ENCODE data around the gene AAK1. TPM values are rescaled to one million over a fixed set of nuclear protein-coding genes. Genes with fewer than 3 reads are reported as not detected.

AAK1 gene
- total RNA-seq, 1 donor from 2014 or later: 18.5 TPM

DNA sequence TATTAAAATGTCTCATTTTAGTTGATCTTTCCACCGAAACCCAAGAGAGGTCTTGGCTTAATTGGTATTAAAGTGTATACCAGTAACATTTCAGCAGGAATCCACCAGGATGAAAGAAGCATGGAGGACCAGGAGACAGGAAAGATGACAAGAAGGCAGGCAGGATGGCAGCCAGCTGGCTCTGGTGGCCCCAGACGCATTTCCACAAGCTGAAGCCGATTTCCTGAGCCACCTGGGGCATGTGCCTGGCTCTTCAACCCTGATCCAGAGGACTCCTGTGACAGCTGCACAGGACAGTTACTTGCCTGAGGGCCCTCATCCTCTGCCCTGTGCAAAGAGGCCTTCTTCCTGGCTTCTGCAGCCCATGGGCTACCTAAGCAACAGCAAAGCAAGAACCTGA, 149.4 kb downstream of the AAK1 start:
- no peak for DNase-seq (ENCODE audit: low read depth in 2 of 2)

- DNase-seq (ENCODE audit: low read depth in 2 of 2): peak in 1 of 2 donors; percentile 17
Measured at GRCh38 chr2:69493268-69493667, 150.3 kb downstream of the AAK1 start.

GRCh38 chr2:69491864-69492263, 151.7 kb downstream of the AAK1 start:
- DNase-seq (ENCODE audit: low read depth in 2 of 2): no peak

GRCh38 chr2:69490486-69490885, 153.1 kb downstream of the AAK1 start:
- peak in 1 of 2 donors; percentile 18 for DNase-seq (ENCODE audit: low read depth in 2 of 2)

GRCh38 chr2:69489793-69490192, 153.7 kb downstream of the AAK1 start:
- no peak for DNase-seq (ENCODE audit: low read depth in 2 of 2)

- no peak for DNase-seq (ENCODE audit: low read depth in 2 of 2)
Measured at GRCh38 chr2:69483696-69484095, 159.8 kb downstream of the AAK1 start.

DNA sequence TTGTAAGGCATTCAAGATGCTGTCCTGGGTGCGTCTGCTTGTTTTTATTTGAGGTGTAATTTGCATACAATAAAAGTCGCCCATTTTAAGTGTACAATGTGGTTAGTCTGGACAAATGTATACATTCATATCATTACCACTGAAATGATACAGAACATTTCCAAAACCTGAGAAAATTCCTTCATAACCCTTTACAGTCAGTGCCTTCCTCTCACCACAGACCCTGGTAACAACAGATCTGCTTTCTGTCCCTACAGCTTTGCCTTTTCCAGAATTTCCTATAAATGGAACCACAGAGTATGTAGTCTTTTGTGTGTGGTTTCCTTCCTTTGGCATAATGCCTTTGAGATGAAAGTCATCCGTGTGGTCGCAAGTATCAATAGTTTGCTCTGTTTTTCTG, 160.5 kb downstream of the AAK1 start:
- peak; percentile 59 to 74 for DNase-seq (ENCODE audit: low read depth in 2 of 2)

DNA sequence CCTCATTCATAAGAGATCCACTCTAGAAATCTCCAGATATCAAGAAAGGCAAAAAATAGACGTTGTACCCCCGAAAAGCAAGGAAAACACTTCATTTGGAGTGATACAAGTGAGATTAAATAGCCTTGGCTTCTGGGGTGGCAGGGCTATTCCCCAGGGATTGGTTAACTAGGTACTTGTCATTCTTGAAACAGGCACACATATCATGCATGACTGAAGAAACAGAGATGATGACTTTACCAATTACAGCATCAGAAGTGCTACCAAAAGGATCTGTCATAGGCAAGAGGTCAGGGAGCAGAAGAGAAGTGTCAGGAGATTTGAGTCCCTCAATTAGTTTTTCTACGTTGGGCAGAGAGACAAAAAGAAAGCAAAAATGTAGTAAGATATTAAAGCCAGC, 161.1 kb downstream of the AAK1 start:
- DNase-seq (ENCODE audit: low read depth in 2 of 2): no peak

DNA sequence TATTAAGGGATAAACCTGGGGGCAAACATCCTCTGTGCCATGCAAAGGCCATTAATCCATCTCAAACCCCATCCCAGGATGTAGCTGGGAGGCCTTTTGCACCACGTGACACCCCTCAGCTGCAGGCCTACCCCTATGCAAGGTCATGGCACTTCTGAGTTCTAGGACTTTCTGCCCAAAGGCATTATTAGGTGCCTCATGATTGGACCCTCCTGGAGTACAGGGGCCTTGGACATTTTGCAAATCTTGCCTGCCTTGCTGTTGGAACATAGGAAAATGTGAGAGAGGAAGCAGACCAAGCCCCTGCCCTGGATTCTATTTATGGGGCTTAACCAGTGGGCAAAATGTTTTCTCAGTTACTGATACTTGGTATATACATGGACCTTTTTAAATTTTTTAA, 162.1 kb downstream of the AAK1 start:
- DNase-seq (ENCODE audit: low read depth in 2 of 2): no peak

GRCh38 chr2:69477627-69478026, 165.9 kb downstream of the AAK1 start:
- no peak for DNase-seq (ENCODE audit: low read depth in 2 of 2)

- DNase-seq (ENCODE audit: low read depth in 2 of 2): no peak
Measured at GRCh38 chr2:69474688-69475087, 168.9 kb downstream of the AAK1 start.

DNA sequence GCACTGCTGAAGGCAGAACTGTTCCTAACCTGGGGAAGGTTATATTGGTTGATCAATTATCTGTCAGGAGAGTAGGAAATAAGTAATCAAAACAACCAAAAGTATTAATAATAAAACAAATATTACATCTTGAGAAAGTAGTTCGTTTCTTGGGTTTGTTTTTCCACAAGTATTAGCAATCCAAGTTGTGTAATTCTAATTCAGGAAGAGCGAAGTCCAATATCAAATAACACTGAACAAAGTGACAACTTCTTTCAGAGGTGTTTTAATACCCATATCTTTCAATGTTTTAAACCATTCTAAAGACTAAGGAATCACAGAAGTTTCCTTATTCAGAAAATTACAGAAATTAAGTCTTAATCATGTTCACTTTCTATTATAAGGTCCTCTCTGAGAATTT, 171.7 kb downstream of the AAK1 start:
- no peak for DNase-seq (ENCODE audit: low read depth in 2 of 2)

DNA sequence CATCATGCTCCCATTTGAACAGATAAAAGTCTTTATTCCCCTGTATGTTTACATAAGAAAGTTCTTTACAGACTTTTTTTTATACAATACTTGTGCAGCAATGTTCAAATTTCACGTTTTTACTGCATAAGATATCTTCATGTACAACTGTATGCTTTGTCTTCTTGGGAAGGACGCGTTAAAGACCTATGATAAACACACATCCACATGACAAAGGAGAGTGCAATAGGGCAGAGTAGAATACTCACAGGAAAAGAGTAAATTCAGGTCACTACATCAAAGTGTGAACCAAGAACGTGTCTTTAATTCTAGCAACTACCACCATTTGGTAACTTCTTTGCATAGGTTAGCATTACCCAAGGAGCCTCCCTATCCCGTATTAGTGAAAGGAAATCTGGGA, 172.6 kb downstream of the AAK1 start:
- no peak for DNase-seq (ENCODE audit: low read depth in 2 of 2)

DNA sequence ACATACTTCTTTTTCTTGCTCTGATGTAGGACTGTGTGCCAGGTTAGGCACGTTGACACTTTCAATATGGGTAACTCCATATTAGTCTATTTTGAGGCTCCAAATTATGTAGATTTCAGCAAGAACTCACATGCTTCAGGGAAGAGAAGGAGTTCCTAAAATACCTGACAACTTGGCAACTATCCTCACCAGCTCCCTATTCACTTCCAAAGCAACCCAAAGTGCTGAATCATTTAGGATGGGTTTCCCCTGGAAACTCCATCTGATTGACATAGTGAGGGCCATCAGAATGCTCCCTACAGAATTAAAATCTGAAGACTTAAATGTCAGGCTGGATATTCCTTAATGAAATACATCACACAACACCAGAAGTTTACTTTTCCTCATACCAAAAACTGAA, 173.8 kb downstream of the AAK1 start:
- DNase-seq (ENCODE audit: low read depth in 2 of 2): no peak

DNA sequence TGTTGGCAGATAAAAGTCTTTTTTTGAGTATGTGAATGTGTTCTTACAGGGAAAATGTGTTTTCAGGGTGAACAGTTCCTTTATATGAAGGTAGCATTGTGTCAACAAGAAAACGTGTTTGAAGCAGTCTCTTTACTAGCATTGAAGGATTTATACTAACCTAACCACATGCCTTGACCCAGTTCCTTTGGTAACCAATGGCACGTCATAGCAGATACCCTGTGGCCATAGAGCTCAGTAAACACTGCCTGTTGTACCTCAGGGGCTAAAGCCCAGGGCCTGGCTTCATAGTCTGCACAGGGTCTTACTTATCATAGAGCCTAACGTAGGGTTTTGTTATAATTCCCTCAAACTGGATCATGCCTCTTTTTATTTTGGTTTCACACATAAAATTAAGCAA, 174.2 kb downstream of the AAK1 start:
- no peak for DNase-seq (ENCODE audit: low read depth in 2 of 2)

GRCh38 chr2:69466728-69467127, 176.8 kb downstream of the AAK1 start:
- no peak for DNase-seq (ENCODE audit: low read depth in 2 of 2)

- DNase-seq (ENCODE audit: low read depth in 2 of 2): no peak
Measured at GRCh38 chr2:69465513-69466456, 177.8 kb downstream of the AAK1 start.

- no peak for DNase-seq (ENCODE audit: low read depth in 2 of 2)
Measured at GRCh38 chr2:69464575-69464974, 179.0 kb downstream of the AAK1 start.

DNA sequence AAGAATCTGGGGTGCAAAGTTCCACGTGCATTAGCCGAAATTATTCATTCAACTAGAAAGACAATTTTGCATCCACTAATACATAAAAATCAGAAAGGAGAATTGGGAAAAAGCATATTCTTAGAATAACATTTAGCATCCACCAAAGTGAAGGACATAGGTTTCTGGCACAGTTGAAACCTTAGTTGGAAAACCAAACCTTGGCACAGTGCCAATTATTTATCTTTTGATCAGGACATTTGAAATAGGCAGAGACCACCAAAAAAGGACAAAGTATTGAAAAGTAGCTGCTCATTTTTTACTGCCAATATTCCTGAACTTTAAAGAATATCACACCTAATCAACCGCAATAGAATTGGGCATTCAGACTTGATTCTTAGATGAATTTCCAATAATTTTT, 180.8 kb downstream of the AAK1 start:
- DNase-seq (ENCODE audit: low read depth in 2 of 2): no peak

GRCh38 chr2:69461404-69461803, 182.1 kb downstream of the AAK1 start:
- no peak for DNase-seq (ENCODE audit: low read depth in 2 of 2)

DNA sequence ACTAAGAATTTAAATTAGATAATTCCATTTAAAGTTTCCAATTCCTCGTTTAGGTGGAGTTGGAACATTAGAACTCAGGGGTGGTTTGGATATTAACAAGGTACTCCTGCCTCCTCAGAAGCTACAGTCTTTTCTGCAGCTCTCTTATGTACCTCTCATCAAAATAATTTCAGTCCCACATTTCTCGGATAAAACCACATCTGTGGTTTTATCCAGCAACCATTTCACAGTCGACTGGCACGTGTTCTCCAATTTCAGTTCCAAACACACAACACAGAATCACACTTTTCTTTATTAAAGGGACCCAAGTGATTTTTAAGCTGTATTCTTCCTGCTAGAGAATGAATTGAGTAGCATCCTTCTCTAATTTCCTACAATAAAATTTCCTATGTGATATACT, 183.6 kb downstream of the AAK1 start:
- DNase-seq (ENCODE audit: low read depth in 2 of 2): no peak

DNA sequence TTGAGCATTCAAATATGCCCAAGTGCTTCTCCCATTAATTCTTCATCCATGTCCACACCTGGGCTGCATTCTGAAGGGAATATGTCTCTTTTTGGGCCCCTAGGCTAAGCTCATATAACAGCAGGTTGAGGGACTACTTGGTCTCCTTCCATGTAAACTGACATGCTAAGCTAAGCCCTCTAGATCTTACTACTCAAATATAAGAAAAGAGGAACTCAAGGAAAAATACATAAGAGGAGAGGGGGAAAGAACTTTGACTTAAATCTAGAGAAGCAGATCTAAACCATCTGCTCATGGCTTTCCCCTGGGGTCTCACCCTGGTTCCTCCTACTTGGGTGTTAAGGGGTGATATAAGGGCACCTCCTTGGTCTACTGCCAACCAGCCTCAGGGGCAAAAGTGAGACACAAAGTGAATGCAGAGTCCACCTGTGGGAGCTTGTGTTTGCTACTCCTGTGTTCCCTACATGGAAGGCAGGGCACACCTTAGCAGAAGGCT, 186.5 kb downstream of the AAK1 start:
- no peak for DNase-seq (ENCODE audit: low read depth in 2 of 2)

DNA sequence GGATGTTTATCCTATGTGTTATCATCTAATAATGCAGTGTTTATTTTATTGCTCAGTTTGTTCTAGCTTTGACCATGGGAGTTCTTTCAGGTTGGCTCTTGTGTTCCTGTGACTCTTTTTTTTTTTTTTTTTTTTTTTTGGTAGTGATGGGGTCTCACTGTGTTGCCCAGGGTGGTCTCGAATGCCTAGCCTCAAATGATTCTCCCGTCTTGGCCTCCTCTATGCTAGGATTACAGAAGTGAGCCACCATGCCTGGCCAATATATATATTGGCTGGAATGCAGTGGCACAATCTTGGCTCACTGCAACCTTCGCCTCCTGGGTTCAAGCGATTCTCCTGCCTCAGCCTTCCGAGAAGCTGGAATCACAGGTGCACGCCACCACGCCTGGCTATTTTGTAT, 187.4 kb downstream of the AAK1 start:
- DNase-seq (ENCODE audit: low read depth in 2 of 2): no peak
